Suprapubic skin (tissue), 4 donors: ENCODE data around the gene OR52B6.

Source experiments
- CTCF ChIP-seq, 2 donors: fragments of 200-600 bp in 1 of 2; fragments of 450-650 bp in 1 of 2; sonication (generic) in 1 of 2; IDR thresholded peaks; one replicate each; pipeline ENCODE4 v1.5.1; 2016 to 2019; ENCODE audit warnings: antibody characterized with exemption in 2 of 2, mild to moderate bottlenecking in 1 of 2, moderate library complexity in 1 of 2
- POLR2A ChIP-seq, 2 donors: fragments of 450-650 bp; IDR thresholded peaks; one replicate each; pipeline ENCODE4 v1.6.1; 2017; ENCODE audit warnings: antibody characterized with exemption in 2 of 2, mild to moderate bottlenecking in 2 of 2, moderate library complexity in 2 of 2
- POLR2AphosphoS5 ChIP-seq, 3 donors: sonication (generic); formaldehyde crosslinking; IDR thresholded peaks; one replicate each; pipeline ENCODE4 v1.6.1; 2017; ENCODE audit warnings: antibody characterized with exemption in 3 of 3

DNA sequence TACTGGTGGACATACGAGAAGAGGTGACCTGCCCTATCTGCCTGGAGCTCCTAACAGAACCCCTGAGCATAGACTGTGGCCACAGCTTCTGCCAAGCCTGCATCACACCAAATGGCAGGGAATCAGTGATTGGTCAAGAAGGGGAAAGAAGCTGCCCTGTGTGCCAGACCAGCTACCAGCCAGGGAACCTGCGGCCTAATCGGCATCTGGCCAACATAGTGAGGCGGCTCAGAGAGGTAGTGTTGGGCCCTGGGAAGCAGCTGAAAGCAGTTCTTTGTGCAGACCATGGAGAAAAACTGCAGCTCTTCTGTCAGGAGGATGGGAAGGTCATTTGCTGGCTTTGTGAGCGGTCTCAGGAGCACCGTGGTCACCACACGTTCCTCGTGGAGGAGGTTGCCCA, 22.6 kb downstream of the OR52B6 start:
- TF ChIP-seq CTCF (IDR thresholded peaks at IDR 0.05) (no peak), POLR2A (IDR thresholded peaks at IDR 0.05) (no peak), POLR2AphosphoS5 (IDR thresholded peaks at IDR 0.05) (no peak)
